WTC11 (cell line): ENCODE measurements around the gene PTGIS. TPM values are rescaled to one million over a fixed set of nuclear protein-coding genes. Genes with fewer than 3 reads are reported as not detected.

ENCODE experiments used
- ATAC-seq: fragments of 200-7000 bp; cut with Tn5 transposase; 2 replicates; pipeline ENCODE4 v1.10.0; 2021; ENCODE audit warnings: mild to moderate bottlenecking, moderate library complexity
- CTCF ChIA-PET: fragments of 300-600 bp; sonication (Branson Sonifier 250); formaldehyde crosslinking; loops from one replicate; lab custom pipeline; 2021; ENCODE audit warnings: antibody characterized with exemption; lab: Charles Lee
- POLR2A ChIA-PET: fragments of 350-600 bp; sonication (Branson Sonifier 250); formaldehyde crosslinking; loops from one replicate; lab custom pipeline; 2021; ENCODE audit warnings: antibody characterized with exemption; lab: Charles Lee
- DNase-seq: peaks from one replicate; pipeline ENCODE4 v3.0.0; 2021; ENCODE audit warnings: low spot score
- H3K27ac Mint-ChIP-seq: 2 replicates; pipeline ENCODE4 v1.8.0; 2021; ENCODE audit warnings: mixed read lengths
- H3K27me3 Mint-ChIP-seq: 2 replicates; pipeline ENCODE4 v1.8.0; 2021; ENCODE audit warnings: low read depth, mild to moderate bottlenecking, moderate library complexity, mixed read lengths
- H3K36me3 Mint-ChIP-seq: 2 replicates; pipeline ENCODE4 v1.8.0; 2021; ENCODE audit warnings: mixed read lengths
- H3K4me1 Mint-ChIP-seq: 2 replicates; pipeline ENCODE4 v1.8.0; 2022; ENCODE audit warnings: mixed read lengths
- H3K4me3 Mint-ChIP-seq: 2 replicates; pipeline ENCODE4 v1.8.0; 2021; ENCODE audit warnings: mild to moderate bottlenecking, moderate library complexity, mixed read lengths
- H3K9me3 Mint-ChIP-seq: 2 replicates; pipeline ENCODE4 v1.8.0; 2021; ENCODE audit warnings: mixed read lengths
- AR ChIP-seq: fragments of 250-450 bp; sonication (Bioruptor Pico); IDR thresholded peaks from 2 replicates; pipeline ENCODE4 v1.9.0; 2021; ENCODE audit warnings: mild to moderate bottlenecking
- CREB1 ChIP-seq: sonication (generic); formaldehyde crosslinking; IDR thresholded peaks from 2 replicates; pipeline ENCODE4 v1.8.0; 2023; ENCODE audit warnings: mild to moderate bottlenecking, missing genetic modification reagents
- E2F4 ChIP-seq: sonication (generic); formaldehyde crosslinking; IDR thresholded peaks from 2 replicates; pipeline ENCODE4 v1.8.1; 2022; ENCODE audit warnings: low read depth, mild to moderate bottlenecking, moderate library complexity, missing genetic modification reagents, borderline replicate concordance
- FOXK1 ChIP-seq: sonication (generic); formaldehyde crosslinking; IDR thresholded peaks from 2 replicates; pipeline ENCODE4 v1.8.0; 2022; ENCODE audit warnings: mild to moderate bottlenecking, moderate library complexity, missing genetic modification reagents
- IRF2 ChIP-seq: sonication (generic); formaldehyde crosslinking; IDR thresholded peaks from 2 replicates; pipeline ENCODE4 v1.8.0; 2022; ENCODE audit warnings: low read depth, missing genetic modification reagents, borderline replicate concordance
- JUN ChIP-seq: sonication (generic); formaldehyde crosslinking; IDR thresholded peaks from 2 replicates; pipeline ENCODE4 v1.8.0; 2023; ENCODE audit warnings: mild to moderate bottlenecking, missing genetic modification reagents
- MXD4 ChIP-seq: fragments of 250-450 bp; sonication (Bioruptor Pico); IDR thresholded peaks from 2 replicates; pipeline ENCODE4 v1.8.0; 2021; ENCODE audit warnings: mild to moderate bottlenecking, moderate library complexity, borderline replicate concordance
- NR3C1 ChIP-seq: sonication (generic); formaldehyde crosslinking; conservative IDR thresholded peaks from 2 replicates; pipeline ENCODE4 v1.8.1; 2023; ENCODE audit warnings: low read depth, mild to moderate bottlenecking, missing genetic modification reagents
- OVOL2 ChIP-seq: fragments of 250-450 bp; sonication (Bioruptor Pico); IDR thresholded peaks from 2 replicates; pipeline ENCODE4 v1.9.0; 2021; ENCODE audit warnings: mild to moderate bottlenecking, borderline replicate concordance
- PRRX2 ChIP-seq: fragments of 250-450 bp; sonication (Bioruptor Pico); IDR thresholded peaks from 2 replicates; pipeline ENCODE4 v1.8.0; 2021; ENCODE audit warnings: mild to moderate bottlenecking
- RELA ChIP-seq: sonication (generic); formaldehyde crosslinking; IDR thresholded peaks from 2 replicates; pipeline ENCODE4 v1.8.1; 2022; ENCODE audit warnings: missing genetic modification reagents, mild to moderate bottlenecking, borderline replicate concordance
- STAT6 ChIP-seq: sonication (generic); formaldehyde crosslinking; conservative IDR thresholded peaks from 2 replicates; pipeline ENCODE4 v1.8.1; 2023; ENCODE audit warnings: mild to moderate bottlenecking, low read depth, missing genetic modification reagents, moderate library complexity
- ZNF219 ChIP-seq: sonication (generic); formaldehyde crosslinking; IDR thresholded peaks from 2 replicates; pipeline ENCODE4 v1.8.0; 2023; ENCODE audit warnings: missing genetic modification reagents, mild to moderate bottlenecking, borderline replicate concordance
- ZNF263 ChIP-seq: sonication (generic); formaldehyde crosslinking; IDR thresholded peaks from 2 replicates; pipeline ENCODE4 v1.8.1; 2022; ENCODE audit warnings: low read depth, mild to moderate bottlenecking, moderate library complexity, missing genetic modification reagents
- ZNF281 ChIP-seq: sonication (generic); formaldehyde crosslinking; IDR thresholded peaks from 2 replicates; pipeline ENCODE4 v1.8.0; 2023; ENCODE audit warnings: mild to moderate bottlenecking, missing genetic modification reagents
- ZNF532 ChIP-seq: fragments of 250-450 bp; sonication (Bioruptor Pico); IDR thresholded peaks from 2 replicates; pipeline ENCODE4 v1.9.0; 2021; ENCODE audit warnings: mild to moderate bottlenecking, borderline replicate concordance
- ZNF671 ChIP-seq: fragments of 250-450 bp; sonication (Bioruptor Pico); IDR thresholded peaks from 2 replicates; pipeline ENCODE4 v1.8.0; 2021; ENCODE audit warnings: mild to moderate bottlenecking
- total RNA-seq: library from RNA; stranded (reverse); gene quantifications from 3 replicates; pipeline ENCODE4 v1.2.3, GENCODE V29; 2021

PTGIS gene
- total RNA-seq, 1 experiment from 2014 or later, result 24.3 TPM

- TF ChIP-seq ZNF532, result no peak
- no peak for TF ChIP-seq ZNF219 (CRISPR knock-in tag)
- TF ChIP-seq NR3C1 (CRISPR knock-in tag), result no peak
- no peak for TF ChIP-seq ZNF263 (CRISPR knock-in tag)
- no peak for TF ChIP-seq E2F4 (CRISPR knock-in tag)
- no peak for TF ChIP-seq FOXK1 (CRISPR knock-in tag)
- TF ChIP-seq PRRX2 (CRISPR knock-in tag), result no peak
- no peak for TF ChIP-seq JUN (CRISPR knock-in tag)
- no peak for TF ChIP-seq IRF2 (CRISPR knock-in tag)
- TF ChIP-seq ZNF281 (CRISPR knock-in tag), result no peak
- no peak for TF ChIP-seq CREB1 (CRISPR knock-in tag)
- no peak for TF ChIP-seq MXD4 (CRISPR knock-in tag)
- no peak for TF ChIP-seq ZNF671 (CRISPR knock-in tag)
- TF ChIP-seq RELA (CRISPR knock-in tag), result no peak
- no peak for TF ChIP-seq AR (CRISPR knock-in tag)
- no peak for TF ChIP-seq STAT6 (CRISPR knock-in tag)
- no peak for TF ChIP-seq OVOL2 (CRISPR knock-in tag)
- POLR2A ChIA-PET, result no interaction called here
- ATAC-seq, result no peak
- no peak overlapping the region for H3K27ac Mint-ChIP-seq
- H3K36me3 Mint-ChIP-seq, result no peaks in the 10 kb centered on the region
- 0 out of 2 replicates have a peak, but pooled peaks cover 4% of the 10 kb centered on the region for H3K9me3 Mint-ChIP-seq
- no peak overlapping the region for H3K4me3 Mint-ChIP-seq
- H3K27me3 Mint-ChIP-seq, result peaks cover 37% of the 10 kb centered on the region
- H3K4me1 Mint-ChIP-seq, result no peaks in the 10 kb centered on the region; the same call in 1 of the 2 replicates
- DNase-seq, result no peak
- CTCF ChIA-PET, result interaction anchor here (5.4 kb wide), 1 partner anchor 146 kb away, joined by 117 read pairs; no protein-coding TSS in a partner anchor
Observed at GRCh38 chr20:49481116-49481515, 86.8 kb downstream of the PTGIS start.
